Suprapubic skin (tissue), 4 donors: ENCODE measurements around the gene HOXD3.

Experiments used
- EP300 ChIP-seq: sonication (generic); formaldehyde crosslinking; IDR thresholded peaks from one replicate; pipeline ENCODE4 v1.6.1; 2017; ENCODE audit warnings: antibody characterized with exemption
- POLR2A ChIP-seq, 2 donors: fragments of 450-650 bp; IDR thresholded peaks; one replicate each; pipeline ENCODE4 v1.6.1; 2017; ENCODE audit warnings: antibody characterized with exemption in 2 of 2, mild to moderate bottlenecking in 2 of 2, moderate library complexity in 2 of 2
- POLR2AphosphoS5 ChIP-seq, 3 donors: sonication (generic); formaldehyde crosslinking; IDR thresholded peaks; one replicate each; pipeline ENCODE4 v1.6.1; 2017; ENCODE audit warnings: antibody characterized with exemption in 3 of 3
- TF ChIP-seq, protein P1 (sequence below), 2 donors: fragments of 200-600 bp in 1 of 2; fragments of 450-650 bp in 1 of 2; sonication (generic) in 1 of 2; IDR thresholded peaks; one replicate each; pipeline ENCODE4 v1.5.1; 2016 to 2019; ENCODE audit warnings: antibody characterized with exemption in 2 of 2, mild to moderate bottlenecking in 1 of 2, moderate library complexity in 1 of 2

DNA sequence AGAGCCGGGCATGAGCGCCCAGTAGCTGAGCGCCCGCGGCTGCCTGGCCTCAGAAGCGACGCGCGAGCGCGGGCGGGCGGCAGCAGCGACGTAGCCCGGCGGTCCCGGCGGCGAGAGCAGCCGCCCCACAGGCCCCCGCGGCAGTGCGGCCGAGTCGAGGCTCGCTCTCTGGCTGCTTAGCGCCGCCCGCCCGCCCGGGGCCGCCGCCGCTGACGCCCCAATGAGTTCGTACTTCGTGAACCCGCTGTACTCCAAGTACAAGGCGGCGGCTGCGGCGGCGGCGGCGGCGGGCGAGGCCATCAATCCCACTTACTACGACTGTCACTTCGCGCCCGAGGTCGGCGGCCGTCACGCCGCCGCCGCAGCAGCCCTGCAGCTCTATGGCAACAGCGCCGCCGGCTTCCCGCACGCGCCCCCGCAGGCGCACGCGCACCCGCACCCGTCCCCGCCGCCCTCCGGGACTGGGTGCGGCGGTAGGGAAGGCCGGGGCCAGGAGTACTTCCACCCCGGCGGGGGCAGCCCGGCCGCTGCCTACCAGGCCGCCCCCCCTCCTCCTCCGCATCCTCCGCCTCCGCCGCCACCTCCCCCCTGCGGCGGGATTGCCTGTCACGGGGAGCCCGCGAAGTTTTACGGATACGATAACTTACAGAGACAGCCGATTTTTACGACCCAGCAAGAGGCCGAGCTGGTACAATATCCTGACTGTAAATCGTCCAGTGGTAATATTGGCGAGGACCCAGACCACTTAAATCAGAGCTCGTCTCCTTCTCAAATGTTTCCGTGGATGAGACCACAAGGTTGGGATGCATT is 26.8 kb upstream of the HOXD3 start:
- TF ChIP-seq, protein P1, sequence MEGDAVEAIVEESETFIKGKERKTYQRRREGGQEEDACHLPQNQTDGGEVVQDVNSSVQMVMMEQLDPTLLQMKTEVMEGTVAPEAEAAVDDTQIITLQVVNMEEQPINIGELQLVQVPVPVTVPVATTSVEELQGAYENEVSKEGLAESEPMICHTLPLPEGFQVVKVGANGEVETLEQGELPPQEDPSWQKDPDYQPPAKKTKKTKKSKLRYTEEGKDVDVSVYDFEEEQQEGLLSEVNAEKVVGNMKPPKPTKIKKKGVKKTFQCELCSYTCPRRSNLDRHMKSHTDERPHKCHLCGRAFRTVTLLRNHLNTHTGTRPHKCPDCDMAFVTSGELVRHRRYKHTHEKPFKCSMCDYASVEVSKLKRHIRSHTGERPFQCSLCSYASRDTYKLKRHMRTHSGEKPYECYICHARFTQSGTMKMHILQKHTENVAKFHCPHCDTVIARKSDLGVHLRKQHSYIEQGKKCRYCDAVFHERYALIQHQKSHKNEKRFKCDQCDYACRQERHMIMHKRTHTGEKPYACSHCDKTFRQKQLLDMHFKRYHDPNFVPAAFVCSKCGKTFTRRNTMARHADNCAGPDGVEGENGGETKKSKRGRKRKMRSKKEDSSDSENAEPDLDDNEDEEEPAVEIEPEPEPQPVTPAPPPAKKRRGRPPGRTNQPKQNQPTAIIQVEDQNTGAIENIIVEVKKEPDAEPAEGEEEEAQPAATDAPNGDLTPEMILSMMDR (IDR thresholded peaks at IDR 0.05): no peak
- peak; percentile 8 to 23 for TF ChIP-seq POLR2A (IDR thresholded peaks at IDR 0.05)
- no peak for TF ChIP-seq POLR2AphosphoS5 (IDR thresholded peaks at IDR 0.05)
- no peak for TF ChIP-seq EP300
